ENCODE results near the gene MGA. TPM values are rescaled to one million over a fixed set of nuclear protein-coding genes. Genes with fewer than 3 reads are reported as not detected.

The MGA gene
- total and polyA plus RNA-seq, 2 of the 8 experiments (the other 6 are each of a cell fraction or from before 2014, with no cell fraction given): 7.6 to 53.2 TPM

GRCh38 chr15:41774062-41774881 is 114.1 kb downstream of the MGA start, which contains the start of gene MAPKBP1:
TSS of gene MAPKBP1 (plus strand) at chr15:41774484. CDS start at chr15:41775276, 792 bp downstream.
- WGBS, 2 experiments (ENCODE audit: extremely low coverage in 1 of 2, insufficient coverage in 1 of 2, insufficient read length in 1 of 2, insufficient replicate concordance in 2 of 2, low coverage in 1 of 2, low lambda C conversion rate in 2 of 2, missing lambda C conversion rate in 1 of 2): 2% methylated on average over 55 of the region's 62 CpGs; no CpG with 5 or more reads in 1 of the 2 experiments
- DNase-seq (ENCODE audit: low read depth in 1 of 2, low spot score in 2 of 2) (peak; percentile 97 to 98), FAIRE-seq (peak; percentile 85)
- Histone ChIP-seq H3K4me1 (replicated peaks in 1 of 4; ENCODE audit: control insufficient read depth in 3 of 4, insufficient read depth in 4 of 4, low read length in 3 of 4) (peaks cover 0 to 21% (median 10%) of the 10 kb centered on the region in 4 experiments; a peak in 5 of 7 replicates), H4K8ac (ENCODE audit: extremely low read depth, insufficient read depth, low read length) (peak within 1 kb of the TSS; percentile 63; the same call in 1 of the 2 replicates), H2BK12ac (ENCODE audit: low read depth, low read length) (0 out of 2 replicates have a peak within 1 kb of the TSS, but pooled peaks have one; percentile 20), H4K91ac (replicated peaks; ENCODE audit: insufficient read length, low read length) (peak within 1 kb of the TSS; percentile 29), H3K9me3 (ENCODE audit: insufficient read depth in 2 of 2, low read depth in 1 of 2, low read length in 1 of 2) (no peaks in the 10 kb centered on the region), H3K4ac (replicated peaks; ENCODE audit: insufficient read length, low read depth, low read length) (peak within 1 kb of the TSS; percentile 11), H2BK120ac (replicated peaks; ENCODE audit: low read depth, low read length) (no peak within 1 kb of the TSS), H2AK5ac (ENCODE audit: low read depth, low read length) (peak within 1 kb of the TSS; percentile 29; the same call in 1 of the 2 replicates), H3K27me3 (replicated peaks in 1 of 4; ENCODE audit: control insufficient read depth in 3 of 4, extremely low read depth in 1 of 4, insufficient read depth in 3 of 4, low read length in 3 of 4) (no peaks in the 10 kb centered on the region), H2AFZ (ENCODE audit: low read length) (peak within 1 kb of the TSS; percentile 71), H3K36me3 (ENCODE audit: control insufficient read depth in 2 of 4, insufficient read depth in 4 of 4, low read length in 3 of 4) (no peaks in the 10 kb centered on the region), H3K14ac (ENCODE audit: insufficient read length) (no peak within 1 kb of the TSS), H3K79me2 (ENCODE audit: control insufficient read depth in 1 of 2, insufficient read depth in 2 of 2, low read length in 2 of 2) (peaks cover 0 to 7% of the 10 kb centered on the region in 2 experiments; a peak in 2 of 4 replicates), H3K18ac (ENCODE audit: extremely low read depth, low read length) (peak within 1 kb of the TSS; percentile 11; the same call in 1 of the 2 replicates), H2BK15ac (ENCODE audit: low read length) (peak within 1 kb of the TSS; percentile 84; the same call in 1 of the 2 replicates), H3K79me1 (ENCODE audit: low read depth, low read length) (no peaks in the 10 kb centered on the region), H3K4me2 (ENCODE audit: insufficient read depth in 1 of 2, low read depth in 2 of 2, low read length in 2 of 2) (peak within 1 kb of the TSS; percentile 93 to 99), H3K4me3 (ENCODE audit: extremely low read depth in 1 of 4, insufficient read depth in 2 of 4, low read depth in 3 of 4, low read length in 4 of 4) (peak within 1 kb of the TSS; percentile 71 to 78 (median 73)), H4K20me1 (replicated peaks in 1 of 2; ENCODE audit: control insufficient read depth in 1 of 2, insufficient read depth in 2 of 2, low read length in 2 of 2) (no peaks in the 10 kb centered on the region), H3K23ac (ENCODE audit: insufficient read length) (no peak within 1 kb of the TSS), H3K27ac (ENCODE audit: low read depth, low read length) (peak within 1 kb of the TSS; percentile 51; the same call in 1 of the 2 replicates), H4K5ac (ENCODE audit: insufficient read length, low read depth, low read length) (no peak within 1 kb of the TSS), H2BK5ac (ENCODE audit: low read depth, low read length) (peak within 1 kb of the TSS; percentile 79), H3K23me2 (ENCODE audit: low read depth, low read length) (peaks cover 16% of the 10 kb centered on the region), H2BK20ac (ENCODE audit: low read length) (no peak within 1 kb of the TSS), H3K9ac (replicated peaks in 1 of 4; ENCODE audit: extremely low read depth in 1 of 4, low read depth in 3 of 4, low read length in 3 of 4) (peak within 1 kb of the TSS; percentile 58 to 74 (median 73)), H3K56ac (replicated peaks; ENCODE audit: insufficient read length, low read depth, low read length) (peak within 1 kb of the TSS; percentile 70)
- CTCF ChIA-PET (ENCODE audit: partially characterized antibody): interaction anchor here (0.6 to 9.3 kb wide), 40 partner anchors 9 to 280 kb away, joined by 3 to 283 read pairs (median 6); partner anchors contain the start of gene JMJD7
- POLR2A ChIA-PET (ENCODE audit: partially characterized antibody): interaction anchor here (0.6 to 5.2 kb wide), 23 partner anchors 10 to 325 kb away, joined by 3 to 24 read pairs (median 4); partner anchors contain the start of gene RPAP1
- no peak for TF ChIP-seq CHD2 (IDR thresholded peaks at IDR 0.05; ENCODE audit: low read length)
- no peak for TF ChIP-seq CEBPB (IDR thresholded peaks at IDR 0.05; ENCODE audit: low read depth, low read length)
- TF ChIP-seq KDM4A (IDR thresholded peaks at IDR 0.05; ENCODE audit: low read depth, low read length, severe bottlenecking): peak; percentile 61
- peak; percentile 96 for TF ChIP-seq SP4 (IDR thresholded peaks at IDR 0.05; ENCODE audit: low read length)
- no peak for TF ChIP-seq KDM5A (IDR thresholded peaks at IDR 0.05; ENCODE audit: low read length)
- TF ChIP-seq HDAC6 (IDR thresholded peaks at IDR 0.05; ENCODE audit: low read depth, low read length): no peak
- peak; percentile 80 for TF ChIP-seq YY1 (IDR thresholded peaks at IDR 0.05; ENCODE audit: low read depth, low read length)
- no peak for TF ChIP-seq TEAD4 (IDR thresholded peaks at IDR 0.05; ENCODE audit: low read depth, low read length)
- TF ChIP-seq RNF2 (IDR thresholded peaks at IDR 0.05; ENCODE audit: borderline replicate concordance, low read depth, low read length, missing control alignments, poor library complexity, severe bottlenecking): no peak
- peak; percentile 52; the same call in 1 of the 2 replicates for TF ChIP-seq SP1 (IDR thresholded peaks at IDR 0.05; ENCODE audit: low read depth, low read length)
- peak; percentile 41; the same call in 1 of the 2 replicates for TF ChIP-seq PHF8 (conservative IDR thresholded peaks at IDR 0.05; ENCODE audit: low read depth, low read length)
- peak; percentile 54; the same call in 1 of the 2 replicates for TF ChIP-seq POLR2AphosphoS5 (IDR thresholded peaks at IDR 0.05; ENCODE audit: low read depth, low read length)

Data from H1 (cell line).